Neural cell (in vitro differentiated cells): ENCODE measurements around the gene CRNKL1.

Experiments
- CTCF ChIP-seq: fragments of 450-650 bp; IDR thresholded peaks from 2 replicates; pipeline ENCODE4 v1.5.1; 2014; ENCODE audit warnings: antibody characterized with exemption, mild to moderate bottlenecking, moderate library complexity; ENCODE audit not compliant: poor library complexity, severe bottlenecking
- EP300 ChIP-seq: fragments of 450-650 bp; conservative IDR thresholded peaks from 2 replicates; pipeline ENCODE4 v1.6.1; 2014; ENCODE audit warnings: antibody characterized with exemption, mild to moderate bottlenecking, moderate library complexity; ENCODE audit not compliant: poor library complexity, severe bottlenecking
- EZH2 ChIP-seq: fragments of 200-600, 300-800 bp; shearing (Covaris generic), sonication (generic); IDR thresholded peaks from 2 replicates; pipeline ENCODE4 v1.6.1; 2014; ENCODE audit warnings: antibody characterized with exemption, low read length, borderline replicate concordance, mild to moderate bottlenecking; ENCODE audit not compliant: insufficient read depth, poor library complexity, severe bottlenecking
- RAD21 ChIP-seq: fragments of 450-650 bp; conservative IDR thresholded peaks from 2 replicates; pipeline ENCODE4 v1.6.1; 2014; ENCODE audit warnings: antibody characterized with exemption, mild to moderate bottlenecking, moderate library complexity
- TAF1 ChIP-seq: IDR thresholded peaks from 2 replicates; pipeline ENCODE4 v1.6.1; 2012; ENCODE audit warnings: low read depth

DNA sequence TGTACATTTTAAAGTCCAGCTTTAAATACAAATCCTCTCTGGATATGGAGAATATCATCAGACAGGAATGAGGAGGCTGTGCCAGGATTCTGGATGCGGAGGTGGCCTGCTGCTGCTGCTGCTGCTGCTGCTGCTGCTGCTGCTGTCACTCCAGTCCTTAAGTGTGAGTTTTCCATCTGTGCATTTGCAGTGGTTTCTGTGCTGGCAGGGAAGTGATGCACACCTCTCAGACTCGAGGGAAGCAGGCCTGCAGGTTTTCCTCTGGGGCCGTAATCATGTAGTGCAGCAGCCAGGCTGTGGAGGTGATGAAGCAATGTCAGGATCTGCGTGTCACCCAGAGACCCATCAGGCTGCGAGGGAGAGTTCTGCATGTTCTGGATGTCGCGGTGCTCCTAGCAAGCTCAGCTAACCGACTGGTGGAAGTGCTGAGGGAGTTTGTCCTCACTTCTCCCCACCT is 32.1 kb upstream of the CRNKL1 start:
- TF ChIP-seq EP300, result no peak
- no peak for TF ChIP-seq CTCF
- TF ChIP-seq TAF1, result no peak
- no peak for TF ChIP-seq RAD21
- no peak for TF ChIP-seq EZH2
